AG04450 (cell line): ENCODE data around the gene SNX21. TPM values are rescaled to one million over a fixed set of nuclear protein-coding genes. Genes with fewer than 3 reads are reported as not detected.

Experiments used
- CTCF ChIA-PET: fragments of 300-600, 350-600 bp; formaldehyde crosslinking; extraction: SDS; loops from one replicate; lab custom pipeline; 2022; ENCODE audit warnings: antibody characterized with exemption, inconsistent platforms; lab: Charles Lee
- POLR2A ChIA-PET: fragments of 350-600 bp; formaldehyde crosslinking; extraction: SDS; loops from one replicate; lab custom pipeline; 2021; ENCODE audit warnings: antibody characterized with exemption, inconsistent platforms; lab: Yijun Ruan, JAX
- DNase-seq: peaks from one replicate; pipeline ENCODE4 v3.0.0-alpha.2; 2011; ENCODE audit warnings: low read depth, low spot score
- H3K27ac ChIP-seq: one replicate; pipeline ENCODE4 v1.5.1; 2012; ENCODE audit warnings: low read depth, low read length, control low read depth
- H3K27me3 ChIP-seq: one replicate; pipeline ENCODE4 v1.6.0; 2012; ENCODE audit warnings: low read length; ENCODE audit not compliant: control insufficient read depth, insufficient read depth
- H3K4me3 ChIP-seq: 2 replicates; pipeline ENCODE4 v1.5.1; 2011; ENCODE audit warnings: mild to moderate bottlenecking, low read depth, low read length, control low read depth
- H3K9me3 ChIP-seq: 2 replicates; pipeline ENCODE4 v1.5.1; 2012; ENCODE audit warnings: low read length; ENCODE audit not compliant: control insufficient read depth, insufficient read depth
- polyA plus RNA-seq: library from polyadenylated mRNA; depleted of rRNA; stranded (reverse); fragments of >200 nt; gene quantifications from 2 replicates; pipeline ENCODE4 v1.2.3, GENCODE V29; 2011
- TF ChIP-seq, protein P1 (sequence below): IDR thresholded peaks from 2 replicates; pipeline ENCODE4 v1.5.1; 2011; ENCODE audit warnings: low read depth, low read length, control low read depth, inconsistent platforms

Gene SNX21
- polyA plus RNA-seq, 1 experiment: 9.2 TPM

DNA sequence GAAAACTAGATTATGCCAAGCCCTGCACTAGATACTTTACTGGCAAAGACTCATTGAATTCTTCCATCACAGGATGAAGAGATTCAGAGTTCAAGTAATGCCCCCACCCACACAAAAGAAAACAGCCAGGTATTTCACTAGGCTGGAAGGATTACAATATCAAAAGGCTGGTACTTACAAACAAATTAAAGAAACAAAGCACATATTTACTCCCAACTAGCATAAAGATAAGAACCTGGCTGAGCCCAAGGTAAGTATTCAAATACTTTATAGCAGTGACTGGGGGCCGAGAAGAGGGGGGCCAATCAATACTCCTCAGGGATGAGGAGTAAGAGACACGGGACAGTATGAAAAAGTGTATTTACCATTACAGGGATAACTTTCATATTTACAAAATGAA is 19.9 kb downstream of the SNX21 start:
- H3K27ac ChIP-seq: no peak overlapping the region
- TF ChIP-seq, protein P1, sequence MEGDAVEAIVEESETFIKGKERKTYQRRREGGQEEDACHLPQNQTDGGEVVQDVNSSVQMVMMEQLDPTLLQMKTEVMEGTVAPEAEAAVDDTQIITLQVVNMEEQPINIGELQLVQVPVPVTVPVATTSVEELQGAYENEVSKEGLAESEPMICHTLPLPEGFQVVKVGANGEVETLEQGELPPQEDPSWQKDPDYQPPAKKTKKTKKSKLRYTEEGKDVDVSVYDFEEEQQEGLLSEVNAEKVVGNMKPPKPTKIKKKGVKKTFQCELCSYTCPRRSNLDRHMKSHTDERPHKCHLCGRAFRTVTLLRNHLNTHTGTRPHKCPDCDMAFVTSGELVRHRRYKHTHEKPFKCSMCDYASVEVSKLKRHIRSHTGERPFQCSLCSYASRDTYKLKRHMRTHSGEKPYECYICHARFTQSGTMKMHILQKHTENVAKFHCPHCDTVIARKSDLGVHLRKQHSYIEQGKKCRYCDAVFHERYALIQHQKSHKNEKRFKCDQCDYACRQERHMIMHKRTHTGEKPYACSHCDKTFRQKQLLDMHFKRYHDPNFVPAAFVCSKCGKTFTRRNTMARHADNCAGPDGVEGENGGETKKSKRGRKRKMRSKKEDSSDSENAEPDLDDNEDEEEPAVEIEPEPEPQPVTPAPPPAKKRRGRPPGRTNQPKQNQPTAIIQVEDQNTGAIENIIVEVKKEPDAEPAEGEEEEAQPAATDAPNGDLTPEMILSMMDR: no peak
- H3K27me3 ChIP-seq: no peaks in the 10 kb centered on the region
- CTCF ChIA-PET: no interaction called here
- H3K4me3 ChIP-seq: no peak overlapping the region
- POLR2A ChIA-PET: no interaction called here
- no peak for DNase-seq
- H3K9me3 ChIP-seq: no peaks in the 10 kb centered on the region

DNA sequence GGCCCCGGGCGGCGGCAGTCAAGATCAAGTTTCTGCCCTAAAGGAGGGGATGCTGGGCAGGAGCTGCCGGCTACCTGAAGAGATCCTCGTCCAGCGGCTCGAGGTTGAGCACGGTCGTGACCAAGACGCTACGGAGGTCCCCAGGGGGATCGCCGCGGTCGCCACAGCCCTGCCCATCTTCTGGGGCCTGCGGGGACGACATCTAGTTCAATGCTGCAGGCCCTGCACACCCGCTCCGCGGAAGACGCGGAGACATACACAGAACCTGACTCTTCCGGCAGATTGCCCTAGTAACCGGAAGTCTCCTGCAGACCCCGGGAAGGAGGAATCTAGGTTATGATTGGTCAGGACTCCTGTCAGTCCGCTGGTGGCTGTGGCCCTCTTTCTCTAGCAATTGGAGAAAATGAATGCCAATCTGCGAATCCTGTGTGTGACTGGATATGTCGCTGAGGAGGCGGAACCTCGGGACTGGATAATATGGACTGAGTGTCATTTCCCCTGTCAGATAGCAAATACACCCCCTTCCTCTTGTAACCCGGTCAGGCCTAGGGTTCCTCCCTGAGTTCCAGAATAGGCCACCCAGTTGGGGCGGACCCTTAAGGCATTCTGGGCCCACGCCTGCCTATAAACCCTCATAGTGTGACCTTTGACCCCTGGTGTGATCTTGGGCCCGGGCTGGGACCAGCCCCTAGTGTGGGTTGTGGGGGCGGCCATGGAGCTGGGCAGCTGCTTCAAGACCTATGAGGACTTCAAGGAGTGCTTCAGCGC is 23.7 kb downstream of the SNX21 start, which contains the start of the genes ACOT8 and ZSWIM3:
ACOT8 (minus strand) TSS at position 279 of the 768 bp plus-strand sequence; CDS start at position 202, 77 bp downstream.
ZSWIM3 (plus strand) TSS at position 501 of the 768 bp plus-strand sequence; CDS start at position 713, 212 bp downstream.
- peak; percentile 100 for DNase-seq
- H3K27ac ChIP-seq: peak within 1 kb of the TSS; percentile 39
- no peaks in the 10 kb centered on the region for H3K9me3 ChIP-seq
- POLR2A ChIA-PET: interaction anchor here (0.8 to 1.4 kb wide), 2 partner anchors 16 to 24 kb away, joined by 4 to 6 read pairs; partner anchors contain the start of gene ZSWIM1
- H3K4me3 ChIP-seq: peak within 1 kb of the TSS; percentile 91
- TF ChIP-seq, protein P1: no peak
- CTCF ChIA-PET: interaction anchor here (0.8 to 1.1 kb wide), 2 partner anchors 11 to 33 kb away, joined by 3 to 4 read pairs; partner anchors contain the start of gene NEURL2
- H3K27me3 ChIP-seq: no peaks in the 10 kb centered on the region

DNA sequence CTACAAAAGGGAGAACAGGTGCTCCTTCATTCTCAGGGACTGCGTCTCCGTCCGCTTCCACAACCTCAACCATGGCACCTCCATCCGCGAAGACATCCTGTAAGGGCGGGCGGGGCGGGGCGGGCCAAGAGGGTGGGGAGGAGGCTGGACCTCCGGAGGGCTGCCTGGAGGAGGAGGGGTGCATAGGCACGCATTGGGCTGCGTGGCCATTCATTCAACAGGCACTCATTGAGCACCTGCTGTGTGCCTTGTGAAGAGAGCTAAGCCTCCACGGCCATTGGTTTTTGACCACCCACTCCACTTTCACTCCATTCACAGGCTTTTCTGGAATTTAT is 24.2 kb downstream of the SNX21 start:
- no peak for DNase-seq
- CTCF ChIA-PET: interaction anchor here (0.8 to 1.1 kb wide), 2 partner anchors 10 to 32 kb away, joined by 3 to 4 read pairs; partner anchors contain the start of gene NEURL2
- H3K27ac ChIP-seq: no peak overlapping the region

DNA sequence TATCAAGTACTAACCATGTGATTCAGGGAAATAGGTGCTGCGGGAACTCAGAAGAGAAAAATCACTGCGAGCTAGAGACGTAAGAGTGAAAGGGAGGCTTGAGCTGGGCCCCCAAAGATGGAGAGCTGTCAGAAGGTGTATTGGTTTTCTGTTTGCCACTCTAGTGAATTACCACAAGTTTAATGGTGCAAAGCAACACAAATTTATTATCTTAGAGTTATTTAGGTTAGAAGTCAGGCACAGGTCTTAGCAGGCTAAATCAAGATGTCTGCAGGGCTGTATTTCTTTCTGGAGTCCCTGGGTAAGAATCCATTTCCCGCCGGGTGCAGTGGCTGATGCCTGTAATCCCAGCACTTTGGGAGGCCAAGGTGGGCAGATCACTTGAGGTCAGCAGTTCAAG is 26.3 kb downstream of the SNX21 start:
- POLR2A ChIA-PET: interaction anchor here (0.5 kb wide), 1 partner anchor 10 kb away, joined by 3 read pairs; no protein-coding TSS in a partner anchor
- no peak overlapping the region for H3K27ac ChIP-seq
- CTCF ChIA-PET: no interaction called here

More for the DNA sequence above, 24.2 kb downstream of the SNX21 start:
- no peaks in the 10 kb centered on the region for H3K9me3 ChIP-seq
- TF ChIP-seq, protein P1: no peak
- H3K27me3 ChIP-seq: no peaks in the 10 kb centered on the region
- POLR2A ChIA-PET: no interaction called here
- peak overlapping the region; percentile 91 for H3K4me3 ChIP-seq

More for the DNA sequence above, 26.3 kb downstream of the SNX21 start:
- TF ChIP-seq, protein P1: no peak
- no peak for DNase-seq
- no peaks in the 10 kb centered on the region for H3K9me3 ChIP-seq
- no peaks in the 10 kb centered on the region for H3K27me3 ChIP-seq
- no peak overlapping the region for H3K4me3 ChIP-seq
